Liver (tissue), 3 donors: ENCODE results near the gene COX8A.

Experiments used
- FOXA1 ChIP-seq: IDR thresholded peaks from 2 replicates; pipeline ENCODE4 v1.6.1; 2016; ENCODE audit warnings: antibody characterized with exemption
- GABPA ChIP-seq, 2 donors: IDR thresholded peaks in 1 of 2; conservative IDR thresholded peaks in 1 of 2; 2 replicates each; pipeline ENCODE4 v1.6.1; 2016; ENCODE audit warnings: antibody characterized with exemption in 2 of 2, mild to moderate bottlenecking in 1 of 2, moderate library complexity in 1 of 2
- HNF4A ChIP-seq, 2 donors: conservative IDR thresholded peaks; 2 replicates each; pipeline ENCODE4 v1.6.1; 2016; ENCODE audit warnings: antibody characterized with exemption in 2 of 2, mild to moderate bottlenecking in 2 of 2
- JUND ChIP-seq, 2 donors: IDR thresholded peaks; 2 replicates each; pipeline ENCODE4 v1.6.1; 2016; ENCODE audit warnings: antibody characterized with exemption in 2 of 2
- MAX ChIP-seq: IDR thresholded peaks from 2 replicates; pipeline ENCODE4 v1.6.1; 2016; ENCODE audit warnings: antibody characterized with exemption
- NR2F2 ChIP-seq: IDR thresholded peaks from 2 replicates; pipeline ENCODE4 v1.6.1; 2016; ENCODE audit warnings: antibody characterized with exemption
- YY1 ChIP-seq: IDR thresholded peaks from 2 replicates; pipeline ENCODE4 v1.6.1; 2016; ENCODE audit warnings: antibody characterized with exemption, mild to moderate bottlenecking
- TF ChIP-seq, protein P1 (sequence below): fragments of 150-350 bp; IDR thresholded peaks from 2 replicates; pipeline ENCODE4 v1.5.1; 2017; ENCODE audit warnings: improper control_type of control experiment, low read depth, low read length; ENCODE audit not compliant: missing input control
- TF ChIP-seq, protein P2 (sequence below): IDR thresholded peaks from 2 replicates; pipeline ENCODE4 v1.6.1; 2016; ENCODE audit warnings: antibody characterized with exemption, mild to moderate bottlenecking
- TF ChIP-seq, protein P3 (sequence below): IDR thresholded peaks from 2 replicates; pipeline ENCODE4 v1.6.1; 2016; ENCODE audit warnings: antibody characterized with exemption
- TF ChIP-seq, protein P4 (sequence below): IDR thresholded peaks from 2 replicates; pipeline ENCODE4 v1.6.1; 2016; ENCODE audit warnings: antibody characterized with exemption
- donor health status: healthy.
- donor health status: healthy.

GRCh38 chr11:64015935-64016845 is 41.8 kb downstream of the COX8A start:
- TF ChIP-seq, protein P1, sequence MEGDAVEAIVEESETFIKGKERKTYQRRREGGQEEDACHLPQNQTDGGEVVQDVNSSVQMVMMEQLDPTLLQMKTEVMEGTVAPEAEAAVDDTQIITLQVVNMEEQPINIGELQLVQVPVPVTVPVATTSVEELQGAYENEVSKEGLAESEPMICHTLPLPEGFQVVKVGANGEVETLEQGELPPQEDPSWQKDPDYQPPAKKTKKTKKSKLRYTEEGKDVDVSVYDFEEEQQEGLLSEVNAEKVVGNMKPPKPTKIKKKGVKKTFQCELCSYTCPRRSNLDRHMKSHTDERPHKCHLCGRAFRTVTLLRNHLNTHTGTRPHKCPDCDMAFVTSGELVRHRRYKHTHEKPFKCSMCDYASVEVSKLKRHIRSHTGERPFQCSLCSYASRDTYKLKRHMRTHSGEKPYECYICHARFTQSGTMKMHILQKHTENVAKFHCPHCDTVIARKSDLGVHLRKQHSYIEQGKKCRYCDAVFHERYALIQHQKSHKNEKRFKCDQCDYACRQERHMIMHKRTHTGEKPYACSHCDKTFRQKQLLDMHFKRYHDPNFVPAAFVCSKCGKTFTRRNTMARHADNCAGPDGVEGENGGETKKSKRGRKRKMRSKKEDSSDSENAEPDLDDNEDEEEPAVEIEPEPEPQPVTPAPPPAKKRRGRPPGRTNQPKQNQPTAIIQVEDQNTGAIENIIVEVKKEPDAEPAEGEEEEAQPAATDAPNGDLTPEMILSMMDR: no peak
- TF ChIP-seq YY1 (no peak), FOXA1 (no peak), JUND (IDR thresholded peaks at IDR 0.05) (no peak), HNF4A (conservative IDR thresholded peaks at IDR 0.05) (no peak), GABPA (IDR thresholded peaks at IDR 0.05 in 1 of 2, conservative IDR thresholded peaks at IDR 0.05 in 1 of 2) (no peak), MAX (no peak), NR2F2 (no peak)
- TF ChIP-seq, protein P2, sequence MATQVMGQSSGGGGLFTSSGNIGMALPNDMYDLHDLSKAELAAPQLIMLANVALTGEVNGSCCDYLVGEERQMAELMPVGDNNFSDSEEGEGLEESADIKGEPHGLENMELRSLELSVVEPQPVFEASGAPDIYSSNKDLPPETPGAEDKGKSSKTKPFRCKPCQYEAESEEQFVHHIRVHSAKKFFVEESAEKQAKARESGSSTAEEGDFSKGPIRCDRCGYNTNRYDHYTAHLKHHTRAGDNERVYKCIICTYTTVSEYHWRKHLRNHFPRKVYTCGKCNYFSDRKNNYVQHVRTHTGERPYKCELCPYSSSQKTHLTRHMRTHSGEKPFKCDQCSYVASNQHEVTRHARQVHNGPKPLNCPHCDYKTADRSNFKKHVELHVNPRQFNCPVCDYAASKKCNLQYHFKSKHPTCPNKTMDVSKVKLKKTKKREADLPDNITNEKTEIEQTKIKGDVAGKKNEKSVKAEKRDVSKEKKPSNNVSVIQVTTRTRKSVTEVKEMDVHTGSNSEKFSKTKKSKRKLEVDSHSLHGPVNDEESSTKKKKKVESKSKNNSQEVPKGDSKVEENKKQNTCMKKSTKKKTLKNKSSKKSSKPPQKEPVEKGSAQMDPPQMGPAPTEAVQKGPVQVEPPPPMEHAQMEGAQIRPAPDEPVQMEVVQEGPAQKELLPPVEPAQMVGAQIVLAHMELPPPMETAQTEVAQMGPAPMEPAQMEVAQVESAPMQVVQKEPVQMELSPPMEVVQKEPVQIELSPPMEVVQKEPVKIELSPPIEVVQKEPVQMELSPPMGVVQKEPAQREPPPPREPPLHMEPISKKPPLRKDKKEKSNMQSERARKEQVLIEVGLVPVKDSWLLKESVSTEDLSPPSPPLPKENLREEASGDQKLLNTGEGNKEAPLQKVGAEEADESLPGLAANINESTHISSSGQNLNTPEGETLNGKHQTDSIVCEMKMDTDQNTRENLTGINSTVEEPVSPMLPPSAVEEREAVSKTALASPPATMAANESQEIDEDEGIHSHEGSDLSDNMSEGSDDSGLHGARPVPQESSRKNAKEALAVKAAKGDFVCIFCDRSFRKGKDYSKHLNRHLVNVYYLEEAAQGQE: no peak
- TF ChIP-seq, protein P3, sequence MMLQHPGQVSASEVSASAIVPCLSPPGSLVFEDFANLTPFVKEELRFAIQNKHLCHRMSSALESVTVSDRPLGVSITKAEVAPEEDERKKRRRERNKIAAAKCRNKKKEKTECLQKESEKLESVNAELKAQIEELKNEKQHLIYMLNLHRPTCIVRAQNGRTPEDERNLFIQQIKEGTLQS: no peak
- TF ChIP-seq, protein P4, sequence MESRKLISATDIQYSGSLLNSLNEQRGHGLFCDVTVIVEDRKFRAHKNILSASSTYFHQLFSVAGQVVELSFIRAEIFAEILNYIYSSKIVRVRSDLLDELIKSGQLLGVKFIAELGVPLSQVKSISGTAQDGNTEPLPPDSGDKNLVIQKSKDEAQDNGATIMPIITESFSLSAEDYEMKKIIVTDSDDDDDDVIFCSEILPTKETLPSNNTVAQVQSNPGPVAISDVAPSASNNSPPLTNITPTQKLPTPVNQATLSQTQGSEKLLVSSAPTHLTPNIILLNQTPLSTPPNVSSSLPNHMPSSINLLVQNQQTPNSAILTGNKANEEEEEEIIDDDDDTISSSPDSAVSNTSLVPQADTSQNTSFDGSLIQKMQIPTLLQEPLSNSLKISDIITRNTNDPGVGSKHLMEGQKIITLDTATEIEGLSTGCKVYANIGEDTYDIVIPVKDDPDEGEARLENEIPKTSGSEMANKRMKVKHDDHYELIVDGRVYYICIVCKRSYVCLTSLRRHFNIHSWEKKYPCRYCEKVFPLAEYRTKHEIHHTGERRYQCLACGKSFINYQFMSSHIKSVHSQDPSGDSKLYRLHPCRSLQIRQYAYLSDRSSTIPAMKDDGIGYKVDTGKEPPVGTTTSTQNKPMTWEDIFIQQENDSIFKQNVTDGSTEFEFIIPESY: no peak
